ENCODE measurements around the gene FUNDC1. TPM values are rescaled to one million over a fixed set of nuclear protein-coding genes. Genes with fewer than 3 reads are reported as not detected.

Gene FUNDC1
- total RNA-seq, 1 experiment from 2014 or later = 17.0 TPM

GRCh38 chrX:44503560-44503959 lies 39.1 kb downstream of the FUNDC1 start:
- Histone ChIP-seq H3K4me1 (ENCODE audit: control insufficient read depth in 1 of 2, insufficient read depth in 2 of 2, low read length in 2 of 2) (no peaks in the 10 kb centered on the region), H3K27ac (ENCODE audit: low read depth, low read length) (no peak overlapping the region), H3K4me3 (replicated peaks in 1 of 2; ENCODE audit: low read depth in 1 of 2, low read length in 2 of 2) (no peak overlapping the region), H3K9ac (ENCODE audit: low read length) (no peak overlapping the region), H3K27me3 (ENCODE audit: insufficient read depth, low read length) (no peaks in the 10 kb centered on the region), H3K79me2 (ENCODE audit: insufficient read depth, low read length) (no peaks in the 10 kb centered on the region), H3K36me3 (ENCODE audit: control insufficient read depth in 1 of 2, insufficient read depth in 2 of 2, low read length in 2 of 2) (no peaks in the 10 kb centered on the region), H3K4me2 (ENCODE audit: low read length) (no peak overlapping the region), H2AFZ (ENCODE audit: low read depth, low read length, poor library complexity, severe bottlenecking) (no peak overlapping the region), H3K9me2 (ENCODE audit: insufficient read depth) (no peaks in the 10 kb centered on the region), H3K9me3 (ENCODE audit: control insufficient read depth in 1 of 2, insufficient read depth in 1 of 2, low read depth in 1 of 2, low read length in 2 of 2) (no peaks in the 10 kb centered on the region), H4K20me1 (ENCODE audit: insufficient read depth) (no peaks in the 10 kb centered on the region)
- TF ChIP-seq POLR2A (IDR thresholded peaks at IDR 0.05; ENCODE audit: borderline replicate concordance, extremely low read depth, insufficient read depth, insufficient read length) = no peak
- TF ChIP-seq POLR2AphosphoS5 (IDR thresholded peaks at IDR 0.05; ENCODE audit: low read depth, low read length) = no peak
- TF ChIP-seq FOSL1 (IDR thresholded peaks at IDR 0.05; ENCODE audit: low read depth) = no peak
- TF ChIP-seq RAD21 (IDR thresholded peaks at IDR 0.05; ENCODE audit: low read depth) = no peak
- no peak for TF ChIP-seq ATF3 (IDR thresholded peaks at IDR 0.05)
- TF ChIP-seq EZH2 (IDR thresholded peaks at IDR 0.05) = no peak
- TF ChIP-seq ZNF274 (IDR thresholded peaks at IDR 0.05; ENCODE audit: low read depth, low read length) = no peak
- TF ChIP-seq MAX (IDR thresholded peaks at IDR 0.05) = no peak
- no peak for TF ChIP-seq ZBTB33 (IDR thresholded peaks at IDR 0.05; ENCODE audit: extremely low read depth, insufficient replicate concordance, low read length)
- TF ChIP-seq CEBPB (IDR thresholded peaks at IDR 0.05; ENCODE audit: low read depth) = no peak
- no peak for TF ChIP-seq SP1 (IDR thresholded peaks at IDR 0.05; ENCODE audit: low read depth)
- TF ChIP-seq SRF (IDR thresholded peaks at IDR 0.05; ENCODE audit: low read depth) = no peak
- RAD21 ChIA-PET (ENCODE audit: low non-redundant PET in 1 of 2, low total read pairs in 2 of 2, uncharacterized antibody in 2 of 2, unreplicated experiment in 2 of 2) = no interaction called here
- BruUV-seq (replicated peaks) = no TSS peak
- no peak for ATAC-seq
- DNase-seq (ENCODE audit: low read depth, low spot score) = no peak
- POLR2A ChIA-PET = interaction anchor here (0.6 kb wide), 1 partner anchor 538 kb away, joined by 3 read pairs; no protein-coding TSS in a partner anchor
- CTCF ChIA-PET = no interaction called here
- intact Hi-C loops (cut with micrococcal nuclease) = no loop called here
